HepG2 (cell line): ENCODE data around the gene SLC25A20. TPM values are rescaled to one million over a fixed set of nuclear protein-coding genes. Genes with fewer than 3 reads are reported as not detected.
A peak's percentile ranks its signal among the peaks of the same experiment; 100 is the strongest.

Experiments
- AGO1 ChIP-seq: fragments of 200-400 bp; formaldehyde crosslinking; IDR thresholded peaks from 2 replicates; pipeline ENCODE4 v1.6.1; 2017; ENCODE audit warnings: mild to moderate bottlenecking, low read depth, low read length, moderate library complexity; ENCODE audit not compliant: poor library complexity, severe bottlenecking
- ARHGAP35 ChIP-seq: sonication (generic); formaldehyde crosslinking; IDR thresholded peaks from 2 replicates; pipeline ENCODE4 v1.9.0; 2022; ENCODE audit warnings: mild to moderate bottlenecking, inconsistent platforms, moderate library complexity, missing genetic modification reagents, borderline replicate concordance
- NR2F6 ChIP-seq, 2 experiments: IDR thresholded peaks; 2 replicates each; pipeline ENCODE4 v1.6.1; 2016; ENCODE audit warnings: antibody characterized with exemption in 1 of 2, mild to moderate bottlenecking in 1 of 2
- NR3C1 ChIP-seq: sonication (generic); formaldehyde crosslinking; IDR thresholded peaks from 2 replicates; pipeline ENCODE4 v1.4.0; 2020; ENCODE audit warnings: missing genetic modification reagents
- STAT5B ChIP-seq: sonication (generic); formaldehyde crosslinking; IDR thresholded peaks from 2 replicates; pipeline ENCODE4 v1.4.0; 2020; ENCODE audit warnings: missing genetic modification reagents
- ZFP1 ChIP-seq: IDR thresholded peaks from 2 replicates; pipeline ENCODE4 v1.6.1; 2016
- ZNF101 ChIP-seq: sonication (generic); formaldehyde crosslinking; IDR thresholded peaks from 2 replicates; pipeline ENCODE4 v1.4.0; 2020; ENCODE audit warnings: mild to moderate bottlenecking, low read depth, missing genetic modification reagents, borderline replicate concordance
- ZNF180 ChIP-seq: sonication (generic); formaldehyde crosslinking; IDR thresholded peaks from 2 replicates; pipeline ENCODE4 v1.4.0; 2020; ENCODE audit warnings: low read depth, missing genetic modification reagents, borderline replicate concordance
- ZNF367 ChIP-seq: sonication (generic); formaldehyde crosslinking; IDR thresholded peaks from 2 replicates; pipeline ENCODE4 v1.4.0; 2020; ENCODE audit warnings: missing genetic modification reagents, borderline replicate concordance
- ZNF558 ChIP-seq: sonication (generic); formaldehyde crosslinking; IDR thresholded peaks from 2 replicates; pipeline ENCODE4 v1.9.0; 2022; ENCODE audit warnings: mild to moderate bottlenecking, missing genetic modification reagents, borderline replicate concordance
- ZNF589 ChIP-seq: sonication (generic); formaldehyde crosslinking; conservative IDR thresholded peaks from 2 replicates; pipeline ENCODE4 v1.8.0; 2022; ENCODE audit warnings: mild to moderate bottlenecking, moderate library complexity, missing genetic modification reagents
- ZNF703 ChIP-seq: sonication (generic); formaldehyde crosslinking; IDR thresholded peaks from 2 replicates; pipeline ENCODE4 v1.5.1; 2020; ENCODE audit warnings: missing genetic modification reagents, mild to moderate bottlenecking, moderate library complexity, borderline replicate concordance
- ZNF761 ChIP-seq: sonication (generic); formaldehyde crosslinking; conservative IDR thresholded peaks from 2 replicates; pipeline ENCODE4 v1.4.0; 2020; ENCODE audit warnings: mild to moderate bottlenecking, missing genetic modification reagents
- ZNF816 ChIP-seq: sonication (generic); formaldehyde crosslinking; IDR thresholded peaks from 2 replicates; pipeline ENCODE4 v1.8.0; 2022; ENCODE audit warnings: missing genetic modification reagents, mild to moderate bottlenecking, borderline replicate concordance
- ZSCAN20 ChIP-seq: sonication (generic); formaldehyde crosslinking; IDR thresholded peaks from 2 replicates; pipeline ENCODE4 v1.4.0; 2020; ENCODE audit warnings: missing genetic modification reagents, mild to moderate bottlenecking, borderline replicate concordance
- polyA plus RNA-seq, 8 experiments: library from polyadenylated mRNA; depleted of rRNA in 3 of 8; stranded (reverse) in 7 of 8; unstranded in 1 of 8; fragments of >200 nt; fragmentation: Illumina TruSeq in 4 of 8; extraction: Trizol in 4 of 8; gene quantifications; 2 replicates each; pipeline versions ENCODE4 v1.2.1 to v1.2.3, GENCODE V29; 2011 to 2016; ENCODE audit warnings: low read depth in 4 of 8, missing spikeins in 1 of 8, mixed read lengths in 1 of 8; ENCODE audit not compliant: insufficient read depth in 1 of 8
- total RNA-seq, 5 experiments: library from RNA; depleted of rRNA; stranded (reverse); fragments of >200 nt; fragmentation: Illumina TruSeq; extraction: Trizol; gene quantifications; 2 replicates each; pipeline ENCODE4 v1.2.3, GENCODE V29; 2016; ENCODE audit warnings: low read depth in 1 of 5
- TF ChIP-seq, protein P1 (sequence below): sonication (generic); formaldehyde crosslinking; IDR thresholded peaks from 2 replicates; pipeline ENCODE4 v1.4.0; 2020; ENCODE audit warnings: missing genetic modification reagents, borderline replicate concordance
- TF ChIP-seq, protein P2 (sequence below): fragments of 450-650 bp; IDR thresholded peaks from 2 replicates; pipeline ENCODE4 v1.6.1; 2017
- TF ChIP-seq, protein P3 (sequence below): sonication (generic); formaldehyde crosslinking; IDR thresholded peaks from 2 replicates; pipeline ENCODE4 v1.5.0; 2020; ENCODE audit warnings: missing genetic modification reagents, mild to moderate bottlenecking, borderline replicate concordance
- TF ChIP-seq, protein P4 (sequence below): sonication (generic); formaldehyde crosslinking; conservative IDR thresholded peaks from 2 replicates; pipeline ENCODE4 v1.8.1; 2023; ENCODE audit warnings: missing genetic modification reagents

SLC25A20 gene
- total and polyA plus RNA-seq, 2 of the 13 experiments (the other 11 are each of a cell fraction or from before 2014, with no cell fraction given): 21.1 to 26.6 TPM

DNA sequence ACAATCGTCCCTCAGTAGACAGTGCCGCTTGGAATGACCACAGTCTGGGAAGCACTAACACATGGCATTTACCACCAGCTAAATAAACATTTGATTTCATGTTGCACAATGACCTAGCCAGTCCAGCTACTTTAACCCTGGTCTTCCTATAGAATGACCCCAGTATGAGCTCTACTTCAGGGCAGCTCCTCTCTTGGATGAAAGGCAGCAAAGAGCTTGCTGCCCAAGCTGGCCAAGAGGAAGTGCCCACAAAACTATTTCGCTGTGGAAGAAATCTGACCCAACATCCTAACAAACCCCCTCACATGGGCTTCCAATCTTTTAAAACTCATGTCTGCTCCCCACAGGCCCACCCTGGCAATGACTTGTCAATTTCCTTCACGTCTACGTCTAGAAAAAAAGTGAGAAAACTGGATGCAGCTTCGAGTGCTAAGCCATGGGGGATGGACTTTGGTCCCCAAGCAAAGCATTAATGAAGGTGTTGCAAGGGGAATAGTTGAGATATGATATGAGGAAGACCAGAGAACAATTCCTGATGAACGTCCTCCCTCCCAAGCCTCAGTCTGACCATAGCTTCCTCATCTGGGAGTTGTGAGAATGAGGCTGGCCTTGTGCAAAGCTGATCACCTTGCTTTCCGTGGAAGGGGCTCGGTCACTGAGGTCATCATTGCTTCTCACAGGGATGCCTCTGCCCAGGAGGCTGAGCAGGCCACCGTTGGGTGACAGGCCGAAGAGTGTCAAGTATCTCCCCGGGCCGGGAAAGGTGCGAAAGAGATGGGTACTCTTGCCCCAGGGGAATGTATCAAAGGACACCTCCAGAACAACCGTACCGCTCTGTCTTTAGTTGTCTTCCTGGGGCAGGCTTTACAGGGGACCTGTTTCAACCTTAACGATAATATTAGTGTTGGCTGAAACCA is 964 bp downstream of the SLC25A20 start (continued):
- TF ChIP-seq, protein P1, sequence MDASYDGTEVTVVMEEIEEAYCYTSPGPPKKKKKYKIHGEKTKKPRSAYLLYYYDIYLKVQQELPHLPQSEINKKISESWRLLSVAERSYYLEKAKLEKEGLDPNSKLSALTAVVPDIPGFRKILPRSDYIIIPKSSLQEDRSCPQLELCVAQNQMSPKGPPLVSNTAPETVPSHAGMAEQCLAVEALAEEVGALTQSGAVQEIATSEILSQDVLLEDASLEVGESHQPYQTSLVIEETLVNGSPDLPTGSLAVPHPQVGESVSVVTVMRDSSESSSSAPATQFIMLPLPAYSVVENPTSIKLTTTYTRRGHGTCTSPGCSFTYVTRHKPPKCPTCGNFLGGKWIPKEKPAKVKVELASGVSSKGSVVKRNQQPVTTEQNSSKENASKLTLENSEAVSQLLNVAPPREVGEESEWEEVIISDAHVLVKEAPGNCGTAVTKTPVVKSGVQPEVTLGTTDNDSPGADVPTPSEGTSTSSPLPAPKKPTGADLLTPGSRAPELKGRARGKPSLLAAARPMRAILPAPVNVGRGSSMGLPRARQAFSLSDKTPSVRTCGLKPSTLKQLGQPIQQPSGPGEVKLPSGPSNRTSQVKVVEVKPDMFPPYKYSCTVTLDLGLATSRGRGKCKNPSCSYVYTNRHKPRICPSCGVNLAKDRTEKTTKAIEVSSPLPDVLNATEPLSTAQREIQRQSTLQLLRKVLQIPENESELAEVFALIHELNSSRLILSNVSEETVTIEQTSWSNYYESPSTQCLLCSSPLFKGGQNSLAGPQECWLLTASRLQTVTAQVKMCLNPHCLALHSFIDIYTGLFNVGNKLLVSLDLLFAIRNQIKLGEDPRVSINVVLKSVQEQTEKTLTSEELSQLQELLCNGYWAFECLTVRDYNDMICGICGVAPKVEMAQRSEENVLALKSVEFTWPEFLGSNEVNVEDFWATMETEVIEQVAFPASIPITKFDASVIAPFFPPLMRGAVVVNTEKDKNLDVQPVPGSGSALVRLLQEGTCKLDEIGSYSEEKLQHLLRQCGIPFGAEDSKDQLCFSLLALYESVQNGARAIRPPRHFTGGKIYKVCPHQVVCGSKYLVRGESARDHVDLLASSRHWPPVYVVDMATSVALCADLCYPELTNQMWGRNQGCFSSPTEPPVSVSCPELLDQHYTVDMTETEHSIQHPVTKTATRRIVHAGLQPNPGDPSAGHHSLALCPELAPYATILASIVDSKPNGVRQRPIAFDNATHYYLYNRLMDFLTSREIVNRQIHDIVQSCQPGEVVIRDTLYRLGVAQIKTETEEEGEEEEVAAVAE (CRISPR knock-in tag): 0 out of 2 replicates have a peak, but pooled peaks have one; percentile 17
- TF ChIP-seq NR2F6 (IDR thresholded peaks at IDR 0.05) (peak; percentile 79), NR2F6 (CRISPR knock-in tag; IDR thresholded peaks at IDR 0.05) (no peak; the same call in 1 of the 2 replicates), ZNF589 (CRISPR knock-in tag) (no peak), ZNF101 (CRISPR knock-in tag) (no peak), STAT5B (no peak), ZNF816 (CRISPR knock-in tag) (no peak), ZNF761 (CRISPR knock-in tag) (0 out of 2 replicates have a peak, but pooled peaks have one; percentile 9), ZNF703 (CRISPR knock-in tag) (no peak), ZFP1 (CRISPR knock-in tag) (peak; percentile 66; the same call in 1 of the 2 replicates), ARHGAP35 (CRISPR knock-in tag) (no peak), ZSCAN20 (CRISPR knock-in tag) (no peak), ZNF367 (CRISPR knock-in tag) (no peak), AGO1 (no peak), ZNF558 (no peak), ZNF180 (no peak), NR3C1 (no peak)
- TF ChIP-seq, protein P2, sequence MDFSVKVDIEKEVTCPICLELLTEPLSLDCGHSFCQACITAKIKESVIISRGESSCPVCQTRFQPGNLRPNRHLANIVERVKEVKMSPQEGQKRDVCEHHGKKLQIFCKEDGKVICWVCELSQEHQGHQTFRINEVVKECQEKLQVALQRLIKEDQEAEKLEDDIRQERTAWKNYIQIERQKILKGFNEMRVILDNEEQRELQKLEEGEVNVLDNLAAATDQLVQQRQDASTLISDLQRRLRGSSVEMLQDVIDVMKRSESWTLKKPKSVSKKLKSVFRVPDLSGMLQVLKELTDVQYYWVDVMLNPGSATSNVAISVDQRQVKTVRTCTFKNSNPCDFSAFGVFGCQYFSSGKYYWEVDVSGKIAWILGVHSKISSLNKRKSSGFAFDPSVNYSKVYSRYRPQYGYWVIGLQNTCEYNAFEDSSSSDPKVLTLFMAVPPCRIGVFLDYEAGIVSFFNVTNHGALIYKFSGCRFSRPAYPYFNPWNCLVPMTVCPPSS: no peak
- TF ChIP-seq, protein P3, sequence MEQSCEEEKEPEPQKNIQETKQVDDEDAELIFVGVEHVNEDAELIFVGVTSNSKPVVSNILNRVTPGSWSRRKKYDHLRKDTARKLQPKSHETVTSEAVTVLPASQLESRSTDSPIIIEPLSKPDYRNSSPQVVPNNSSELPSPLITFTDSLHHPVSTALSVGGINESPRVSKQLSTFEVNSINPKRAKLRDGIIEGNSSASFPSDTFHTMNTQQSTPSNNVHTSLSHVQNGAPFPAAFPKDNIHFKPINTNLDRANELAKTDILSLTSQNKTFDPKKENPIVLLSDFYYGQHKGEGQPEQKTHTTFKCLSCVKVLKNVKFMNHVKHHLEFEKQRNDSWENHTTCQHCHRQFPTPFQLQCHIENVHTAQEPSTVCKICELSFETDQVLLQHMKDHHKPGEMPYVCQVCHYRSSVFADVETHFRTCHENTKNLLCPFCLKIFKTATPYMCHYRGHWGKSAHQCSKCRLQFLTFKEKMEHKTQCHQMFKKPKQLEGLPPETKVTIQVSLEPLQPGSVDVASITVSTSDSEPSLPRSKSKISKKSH: no peak
- TF ChIP-seq, protein P4, sequence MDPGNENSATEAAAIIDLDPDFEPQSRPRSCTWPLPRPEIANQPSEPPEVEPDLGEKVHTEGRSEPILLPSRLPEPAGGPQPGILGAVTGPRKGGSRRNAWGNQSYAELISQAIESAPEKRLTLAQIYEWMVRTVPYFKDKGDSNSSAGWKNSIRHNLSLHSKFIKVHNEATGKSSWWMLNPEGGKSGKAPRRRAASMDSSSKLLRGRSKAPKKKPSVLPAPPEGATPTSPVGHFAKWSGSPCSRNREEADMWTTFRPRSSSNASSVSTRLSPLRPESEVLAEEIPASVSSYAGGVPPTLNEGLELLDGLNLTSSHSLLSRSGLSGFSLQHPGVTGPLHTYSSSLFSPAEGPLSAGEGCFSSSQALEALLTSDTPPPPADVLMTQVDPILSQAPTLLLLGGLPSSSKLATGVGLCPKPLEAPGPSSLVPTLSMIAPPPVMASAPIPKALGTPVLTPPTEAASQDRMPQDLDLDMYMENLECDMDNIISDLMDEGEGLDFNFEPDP (CRISPR knock-in tag): no peak
